ENCODE results near the gene ATIC. TPM values are rescaled to one million over a fixed set of nuclear protein-coding genes. Genes with fewer than 3 reads are reported as not detected.

ATIC gene
- 20.3 and 27.4 TPM in 2 replicates for total RNA-seq

- DNase-seq (ENCODE audit: low read depth): peak; percentile 95
- no peak for TF ChIP-seq CTCF (IDR thresholded peaks at IDR 0.05; ENCODE audit: insufficient read depth, low read depth, low read length)
- H3K4me3 ChIP-seq (ENCODE audit: low read depth, low read length): peak within 1 kb of the TSS; percentile 83
Measured at GRCh38 chr2:215311625-215312396, at the start of gene ATIC. TSS of gene ATIC (plus strand) at chr2:215312059. CDS start at chr2:215312143, 84 bp downstream.

- DNase-seq (ENCODE audit: low read depth): no peak
- no peak overlapping the region for H3K4me3 ChIP-seq (ENCODE audit: low read depth, low read length)
- no peak for TF ChIP-seq CTCF (IDR thresholded peaks at IDR 0.05; ENCODE audit: insufficient read depth, low read depth, low read length)
Measured at GRCh38 chr2:215262303-215262702, 49.6 kb upstream of the ATIC start.

- DNase-seq (ENCODE audit: low read depth): no peak
- no peak for TF ChIP-seq CTCF (IDR thresholded peaks at IDR 0.05; ENCODE audit: insufficient read depth, low read depth, low read length)
Measured at GRCh38 chr2:215262741-215263362, 49.0 kb upstream of the ATIC start.

GRCh38 chr2:215264374-215264773, 47.5 kb upstream of the ATIC start:
- no peak for TF ChIP-seq CTCF (IDR thresholded peaks at IDR 0.05; ENCODE audit: insufficient read depth, low read depth, low read length)
- no peak overlapping the region for H3K4me3 ChIP-seq (ENCODE audit: low read depth, low read length)
- DNase-seq (ENCODE audit: low read depth): no peak

More at GRCh38 chr2:215262741-215263362, 49.0 kb upstream of the ATIC start:
- no peak overlapping the region for H3K4me3 ChIP-seq (ENCODE audit: low read depth, low read length)

- TF ChIP-seq CTCF (IDR thresholded peaks at IDR 0.05; ENCODE audit: insufficient read depth, low read depth, low read length): peak; percentile 83
- H3K4me3 ChIP-seq (ENCODE audit: low read depth, low read length): peak overlapping the region; percentile 16
- DNase-seq (ENCODE audit: low read depth): peak; percentile 91
Measured at GRCh38 chr2:215269397-215270117, 42.3 kb upstream of the ATIC start.

GRCh38 chr2:215270118-215270451, 41.8 kb upstream of the ATIC start:
- DNase-seq (ENCODE audit: low read depth): no peak
- no peak for TF ChIP-seq CTCF (IDR thresholded peaks at IDR 0.05; ENCODE audit: insufficient read depth, low read depth, low read length)
- no peak overlapping the region for H3K4me3 ChIP-seq (ENCODE audit: low read depth, low read length)

All from fibroblast of villous mesenchyme (primary cell).